K562 (cell line): Measurements from ENCODE around the gene SLC22A23. TPM values are rescaled to one million over a fixed set of nuclear protein-coding genes. Genes with fewer than 3 reads are reported as not detected.

ENCODE experiments used
- ATF1 ChIP-seq, 2 experiments: fragments of 450-650 bp in 1 of 2; IDR thresholded peaks; 2 replicates each; pipeline ENCODE4 v1.6.1; 2016; ENCODE audit warnings: missing compliant biosample characterization in 1 of 2, missing genetic modification characterization in 1 of 2
- BDP1 ChIP-seq: IDR thresholded peaks from 3 replicates; pipeline ENCODE4 v1.6.1; 2011; ENCODE audit not compliant: insufficient read length, insufficient read depth
- BRD9 ChIP-seq: fragments of 450-650 bp; IDR thresholded peaks from 2 replicates; pipeline ENCODE4 v1.6.1; 2018; ENCODE audit warnings: low read depth; ENCODE audit not compliant: partially characterized antibody
- CBX3 ChIP-seq, 2 experiments: IDR thresholded peaks; 1 replicate in 1 of 2; 2 replicates in 1 of 2; pipeline ENCODE4 v1.6.1; 2012; ENCODE audit warnings: inconsistent platforms in 2 of 2, low read length in 2 of 2, borderline replicate concordance in 1 of 2, control low read depth in 1 of 2
- GATA2 ChIP-seq: sonication (generic); formaldehyde crosslinking; IDR thresholded peaks from 2 replicates; pipeline ENCODE4 v1.4.0; 2020; ENCODE audit warnings: mild to moderate bottlenecking, missing genetic modification reagents
- KAT7 ChIP-seq: sonication (generic); formaldehyde crosslinking; IDR thresholded peaks from 2 replicates; pipeline ENCODE4 v1.8.0; 2022; ENCODE audit warnings: missing genetic modification reagents, mild to moderate bottlenecking, borderline replicate concordance
- KLF10 ChIP-seq: fragments of 250-450 bp; sonication (Bioruptor Pico); IDR thresholded peaks from 2 replicates; pipeline ENCODE4 v1.6.1; 2021; ENCODE audit warnings: matching md5 sums
- NR2C1 ChIP-seq, 2 experiments: fragments of 450-650 bp; IDR thresholded peaks; 2 replicates each; pipeline ENCODE4 v1.6.1; 2017; ENCODE audit warnings: mild to moderate bottlenecking in 2 of 2, antibody characterized with exemption in 1 of 2, inconsistent platforms in 1 of 2, missing compliant biosample characterization in 1 of 2, missing genetic modification characterization in 1 of 2
- RFX7 ChIP-seq: fragments of 250-450 bp; sonication (Bioruptor Pico); IDR thresholded peaks from 2 replicates; pipeline ENCODE4 v1.5.1; 2021; ENCODE audit warnings: mild to moderate bottlenecking
- RNF219 ChIP-seq: fragments of 250-450 bp; sonication (Bioruptor Pico); IDR thresholded peaks from 2 replicates; pipeline ENCODE4 v1.5.0; 2022; ENCODE audit warnings: mild to moderate bottlenecking
- SMARCB1 ChIP-seq: IDR thresholded peaks from 2 replicates; pipeline ENCODE4 v1.6.1; 2011; ENCODE audit warnings: improper control_type of control experiment, low read depth; ENCODE audit not compliant: insufficient read length
- SREBF1 ChIP-seq: fragments of 150-350 bp; IDR thresholded peaks from 2 replicates; pipeline ENCODE4 v1.6.1; 2014; ENCODE audit warnings: antibody characterized with exemption, low read depth, low read length, borderline replicate concordance
- ZFX ChIP-seq: sonication (generic); formaldehyde crosslinking; IDR thresholded peaks from 2 replicates; pipeline ENCODE4 v1.8.0; 2022; ENCODE audit warnings: mild to moderate bottlenecking, missing genetic modification reagents, moderate library complexity
- ZHX1 ChIP-seq: fragments of 150-350 bp; conservative IDR thresholded peaks from 2 replicates; pipeline ENCODE4 v1.6.1; 2014; ENCODE audit warnings: low read length
- ZNF134 ChIP-seq: fragments of 250-450 bp; sonication (Bioruptor Pico); conservative IDR thresholded peaks from 2 replicates; pipeline ENCODE4 v1.4.0; 2020
- ZNF436 ChIP-seq: fragments of 250-450, 450-650 bp; sonication (Bioruptor Pico); formaldehyde crosslinking; IDR thresholded peaks from 2 replicates; pipeline ENCODE4 v1.7.0; 2020; ENCODE audit warnings: mild to moderate bottlenecking
- ZNF518B ChIP-seq: fragments of 250-450 bp; sonication (Bioruptor Pico); IDR thresholded peaks from 2 replicates; pipeline ENCODE4 v1.5.0; 2021; ENCODE audit warnings: mild to moderate bottlenecking, moderate library complexity
- ZNF583 ChIP-seq: fragments of 250-450 bp; sonication (Bioruptor Pico); IDR thresholded peaks from 2 replicates; pipeline ENCODE4 v1.4.0; 2020
- ZNF668 ChIP-seq: fragments of 250-450 bp; sonication (Bioruptor Pico); IDR thresholded peaks from 2 replicates; pipeline ENCODE4 v1.8.0; 2022; ENCODE audit warnings: mild to moderate bottlenecking, inconsistent platforms
- ZNF695 ChIP-seq: fragments of 450-650 bp; formaldehyde crosslinking; IDR thresholded peaks from 2 replicates; pipeline ENCODE4 v1.4.0; 2020; ENCODE audit warnings: mild to moderate bottlenecking, moderate library complexity
- polyA plus RNA-seq, 8 experiments: library from polyadenylated mRNA; depleted of rRNA in 4 of 8; stranded (reverse) in 5 of 8; unstranded in 3 of 8; fragments of >200 nt; fragmentation: Nextera tagmentation in 2 of 8; fragmentation: Illumina TruSeq in 1 of 8; extraction: Ambion mirVana in 2 of 8; extraction: Trizol in 1 of 8; gene quantifications; 2 replicates each; pipeline versions ENCODE4 v1.2.1 to v1.2.3, GENCODE V29; 2011 to 2014; ENCODE audit warnings: inconsistent platforms in 1 of 8, missing spikeins in 1 of 8
- total RNA-seq, 7 experiments: library from RNA; depleted of rRNA in 6 of 7; stranded (reverse); fragments of >200 nt in 6 of 7; fragmentation: Illumina TruSeq in 2 of 7; extraction: Trizol in 2 of 7; gene quantifications; 2 replicates each; pipeline versions ENCODE4 v1.2.1 to v1.2.3, GENCODE V29; 2011 to 2021; ENCODE audit warnings: low replicate concordance in 1 of 7

SLC22A23 gene
- total and polyA plus RNA-seq, 9 of the 15 experiments (the other 6 are each of a cell fraction or from before 2014, with no cell fraction given) = 0.30 to 8.7 (median 2.5) TPM

GRCh38 chr6:3337521-3338350 lies 119.1 kb downstream of the SLC22A23 start (continued):
- TF ChIP-seq ZNF518B (CRISPR knock-in tag) (no peak), GATA2 (CRISPR knock-in tag) (no peak), RNF219 (no peak), KAT7 (CRISPR knock-in tag) (no peak), CBX3 (IDR thresholded peaks at IDR 0.05; ENCODE audit: borderline replicate concordance in 1 of 2, low read length in 2 of 2) (peak in 1 of 2 experiments; percentile 46; a peak in 1 of 3 replicates), ZNF695 (CRISPR knock-in tag) (no peak), ZHX1 (no peak), SREBF1 (no peak), ZNF436 (CRISPR knock-in tag) (no peak), ZNF583 (no peak; the same call in 1 of the 2 replicates), KLF10 (CRISPR knock-in tag) (no peak), SMARCB1 (no peak), BDP1 (no peak), ATF1 (CRISPR knock-in tag; IDR thresholded peaks at IDR 0.05) (no peak), ATF1 (tag; IDR thresholded peaks at IDR 0.05) (peak; percentile 20; the same call in 1 of the 2 replicates), RFX7 (CRISPR knock-in tag) (no peak), NR2C1 (IDR thresholded peaks at IDR 0.05) (no peak), NR2C1 (tag; IDR thresholded peaks at IDR 0.05) (no peak), ZNF134 (no peak), ZFX (CRISPR knock-in tag) (no peak), BRD9 (peak; percentile 66), ZNF668 (CRISPR knock-in tag) (no peak)
